Thoracic aorta (tissue), 2 donors: Measurements from ENCODE around the gene ZMIZ1. TPM values are rescaled to one million over a fixed set of nuclear protein-coding genes. Genes with fewer than 3 reads are reported as not detected.

Experiments
- ATAC-seq: fragments of 150-250 bp; one replicate; pipeline ENCODE4 v1.8.0; 2017; ENCODE audit warnings: low read depth; ENCODE audit not compliant: insufficient number of reproducible peaks, low FRiP score
- DNase-seq: peaks from one replicate; pipeline ENCODE4 v3.0.0-alpha.2; 2020; ENCODE audit warnings: low spot score
- H3K27ac ChIP-seq, 2 donors: fragments of 200-600 bp; sonication (generic); 1 replicate in 1 of 2; 2 replicates in 1 of 2; pipeline ENCODE4 v1.5.1; 2016; ENCODE audit warnings: mild to moderate bottlenecking in 2 of 2, moderate library complexity in 2 of 2
- H3K27me3 ChIP-seq: fragments of 200-600 bp; sonication (generic); replicated peaks from 2 replicates; pipeline ENCODE4 v1.6.0; 2016; ENCODE audit warnings: mild to moderate bottlenecking; ENCODE audit not compliant: insufficient read depth
- H3K36me3 ChIP-seq: fragments of 200-600 bp; sonication (generic); one replicate; pipeline ENCODE4 v1.5.1; 2016
- H3K4me1 ChIP-seq, 2 donors: fragments of 200-600 bp; sonication (generic); 1 replicate in 1 of 2; 2 replicates in 1 of 2; pipeline versions ENCODE4 v1.5.1 to v1.6.0; 2016; ENCODE audit warnings: low read depth in 2 of 2, mild to moderate bottlenecking in 1 of 2; ENCODE audit not compliant: control insufficient read depth in 1 of 2
- H3K4me3 ChIP-seq: fragments of 200-600 bp; sonication (generic); 2 replicates; pipeline ENCODE4 v1.5.1; 2016; ENCODE audit warnings: mild to moderate bottlenecking
- H3K9me3 ChIP-seq: fragments of 200-600 bp; sonication (generic); 2 replicates; pipeline ENCODE4 v1.5.1; 2016
- CTCF ChIP-seq: fragments of 200-600 bp; sonication (generic); IDR thresholded peaks from one replicate; pipeline ENCODE4 v1.5.1; 2019; ENCODE audit warnings: antibody characterized with exemption
- total RNA-seq, 2 donors: library from RNA; depleted of rRNA; stranded (reverse); fragments of >200 nt; gene quantifications; one replicate each; pipeline versions ENCODE4 v1.1.0 to v1.2.3, GENCODE V29; 2016

The ZMIZ1 gene
- total RNA-seq, 2 donors from 2014 or later: 57.8 to 81.6 TPM

GRCh38 chr10:79132681-79133381 is 64.1 kb downstream of the ZMIZ1 start:
- Histone ChIP-seq H3K4me3 (no peak overlapping the region), H3K4me1 (peaks cover 29 to 34% of the 10 kb centered on the region in 2 donors), H3K27ac (no peak overlapping the region), H3K27me3 (no peaks in the 10 kb centered on the region), H3K36me3 (no peaks in the 10 kb centered on the region), H3K9me3 (no peaks in the 10 kb centered on the region)
- no peak for ATAC-seq
- TF ChIP-seq CTCF: no peak
- no peak for DNase-seq

GRCh38 chr10:79133416-79133815 is 64.7 kb downstream of the ZMIZ1 start:
- no peaks in the 10 kb centered on the region for H3K9me3 ChIP-seq
- H3K4me1 ChIP-seq: peaks cover 33 to 34% of the 10 kb centered on the region in 2 donors
- ATAC-seq (no peak), DNase-seq (no peak)
- no peak for TF ChIP-seq CTCF
- no peak overlapping the region for H3K4me3 ChIP-seq
- no peaks in the 10 kb centered on the region for H3K27me3 ChIP-seq
- no peak overlapping the region for H3K27ac ChIP-seq
- H3K36me3 ChIP-seq: no peaks in the 10 kb centered on the region

GRCh38 chr10:79135790-79136189 is 67.0 kb downstream of the ZMIZ1 start:
- Histone ChIP-seq H3K27ac (no peak overlapping the region), H3K4me1 (peaks cover 22 to 29% of the 10 kb centered on the region in 2 donors)
- no peak for ATAC-seq

GRCh38 chr10:79136236-79137005 is 67.7 kb downstream of the ZMIZ1 start:
- no peaks in the 10 kb centered on the region for H3K27me3 ChIP-seq
- no peak overlapping the region for H3K27ac ChIP-seq
- H3K4me3 ChIP-seq: no peak overlapping the region
- no peak for TF ChIP-seq CTCF
- ATAC-seq: no peak
- H3K9me3 ChIP-seq: no peaks in the 10 kb centered on the region
- H3K36me3 ChIP-seq: peaks cover 14% of the 10 kb centered on the region
- no peak for DNase-seq
- H3K4me1 ChIP-seq: peaks cover 22 to 29% of the 10 kb centered on the region in 2 donors

More at GRCh38 chr10:79135790-79136189, 67.0 kb downstream of the ZMIZ1 start:
- DNase-seq: no peak
- Histone ChIP-seq H3K4me3 (no peak overlapping the region), H3K27me3 (no peaks in the 10 kb centered on the region), H3K9me3 (no peaks in the 10 kb centered on the region), H3K36me3 (peaks cover 9% of the 10 kb centered on the region)
- no peak for TF ChIP-seq CTCF

GRCh38 chr10:79137300-79137756 is 68.6 kb downstream of the ZMIZ1 start:
- no peaks in the 10 kb centered on the region for H3K9me3 ChIP-seq
- DNase-seq (no peak), ATAC-seq (no peak)
- H3K4me3 ChIP-seq: no peak overlapping the region
- H3K27me3 ChIP-seq: no peaks in the 10 kb centered on the region
- peaks cover 22 to 29% of the 10 kb centered on the region in 2 donors for H3K4me1 ChIP-seq
- peaks cover 16% of the 10 kb centered on the region for H3K36me3 ChIP-seq
- H3K27ac ChIP-seq: peak overlapping the region; percentile 41 to 55
- no peak for TF ChIP-seq CTCF
